ENCODE data around the gene NDE1.

DNA sequence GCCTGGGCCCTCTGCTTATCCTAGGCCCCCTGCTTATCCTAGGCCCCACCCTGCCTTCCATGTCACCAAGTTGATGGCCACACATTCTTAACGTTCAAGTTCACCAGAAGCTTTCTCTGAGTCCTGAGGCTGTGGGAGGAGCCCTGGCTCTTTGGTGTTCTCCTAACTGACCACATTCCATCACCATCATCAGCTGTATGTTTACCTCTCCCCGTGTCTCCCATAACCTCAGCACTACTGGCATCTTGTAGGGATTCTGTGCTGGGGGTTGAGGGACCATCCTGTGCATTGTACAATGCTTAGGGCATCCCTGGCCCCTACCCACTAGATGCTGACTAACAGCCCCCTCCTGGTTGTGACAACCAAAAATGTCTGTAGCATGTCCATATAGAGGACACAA, 99.3 kb downstream of the NDE1 start:
- TF ChIP-seq REST (IDR thresholded peaks at IDR 0.05) (no peak), MAFK (IDR thresholded peaks at IDR 0.05; ENCODE audit: partially characterized antibody) (no peak), EP300 (IDR thresholded peaks at IDR 0.05) (no peak), HDAC2 (IDR thresholded peaks at IDR 0.05) (no peak), HOXA7 (CRISPR knock-in tag; IDR thresholded peaks at IDR 0.05) (no peak), POLR2A (IDR thresholded peaks at IDR 0.05; ENCODE audit: low read length) (no peak), HEYL (CRISPR knock-in tag; IDR thresholded peaks at IDR 0.05) (no peak)
- TF ChIP-seq, protein P1, sequence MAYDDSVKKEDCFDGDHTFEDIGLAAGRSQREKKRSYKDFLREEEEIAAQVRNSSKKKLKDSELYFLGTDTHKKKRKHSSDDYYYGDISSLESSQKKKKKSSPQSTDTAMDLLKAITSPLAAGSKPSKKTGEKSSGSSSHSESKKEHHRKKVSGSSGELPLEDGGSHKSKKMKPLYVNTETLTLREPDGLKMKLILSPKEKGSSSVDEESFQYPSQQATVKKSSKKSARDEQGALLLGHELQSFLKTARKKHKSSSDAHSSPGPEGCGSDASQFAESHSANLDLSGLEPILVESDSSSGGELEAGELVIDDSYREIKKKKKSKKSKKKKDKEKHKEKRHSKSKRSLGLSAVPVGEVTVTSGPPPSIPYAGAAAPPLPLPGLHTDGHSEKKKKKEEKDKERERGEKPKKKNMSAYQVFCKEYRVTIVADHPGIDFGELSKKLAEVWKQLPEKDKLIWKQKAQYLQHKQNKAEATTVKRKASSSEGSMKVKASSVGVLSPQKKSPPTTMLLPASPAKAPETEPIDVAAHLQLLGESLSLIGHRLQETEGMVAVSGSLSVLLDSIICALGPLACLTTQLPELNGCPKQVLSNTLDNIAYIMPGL (CRISPR knock-in tag; IDR thresholded peaks at IDR 0.05; ENCODE audit: borderline replicate concordance): no peak

Measured in A549 (cell line).